Cerebellar cortex (tissue), 1 donor: ENCODE measurements around the gene MRM2.

Source experiments
- DNase-seq: peaks from one replicate; pipeline ENCODE4 v3.0.0-alpha.2; 2015; ENCODE audit warnings: low spot score

The MRM2 gene

GRCh38 chr7:2222516-2222915 is 19.5 kb downstream of the MRM2 start:
- no peak for DNase-seq

GRCh38 chr7:2220954-2221353 is 21.1 kb downstream of the MRM2 start:
- no peak for DNase-seq

GRCh38 chr7:2220506-2220905 is 21.5 kb downstream of the MRM2 start:
- no peak for DNase-seq

GRCh38 chr7:2220030-2220429 is 22.0 kb downstream of the MRM2 start:
- DNase-seq: no peak

GRCh38 chr7:2219606-2220005 is 22.4 kb downstream of the MRM2 start:
- no peak for DNase-seq

GRCh38 chr7:2219136-2219535 is 22.9 kb downstream of the MRM2 start:
- DNase-seq: no peak

- no peak for DNase-seq
Observed at GRCh38 chr7:2218444-2218785, 23.6 kb downstream of the MRM2 start.

GRCh38 chr7:2217716-2218443 is 24.1 kb downstream of the MRM2 start:
- DNase-seq: no peak

GRCh38 chr7:2217206-2217605 is 24.8 kb downstream of the MRM2 start:
- DNase-seq: no peak

GRCh38 chr7:2215851-2216250 is 26.2 kb downstream of the MRM2 start:
- DNase-seq: no peak

GRCh38 chr7:2214636-2215035 is 27.4 kb downstream of the MRM2 start:
- no peak for DNase-seq

- no peak for DNase-seq
Observed at GRCh38 chr7:2213551-2214215, 28.3 kb downstream of the MRM2 start.

- DNase-seq: no peak
Observed at GRCh38 chr7:2212906-2213305, 29.1 kb downstream of the MRM2 start.

GRCh38 chr7:2211926-2212325 is 30.1 kb downstream of the MRM2 start:
- DNase-seq: no peak

- no peak for DNase-seq
Observed at GRCh38 chr7:2211259-2211880, 30.6 kb downstream of the MRM2 start.

GRCh38 chr7:2210551-2211258 is 31.3 kb downstream of the MRM2 start:
- no peak for DNase-seq

GRCh38 chr7:2209961-2210323 is 32.1 kb downstream of the MRM2 start:
- DNase-seq: no peak

- peak; percentile 54 for DNase-seq
Observed at GRCh38 chr7:2209146-2209960, 32.7 kb downstream of the MRM2 start.

GRCh38 chr7:2208712-2209111 is 33.3 kb downstream of the MRM2 start:
- no peak for DNase-seq

GRCh38 chr7:2205036-2205780 is 36.8 kb downstream of the MRM2 start:
- no peak for DNase-seq

- no peak for DNase-seq
Observed at GRCh38 chr7:2204446-2204845, 37.6 kb downstream of the MRM2 start.
